ENCODE measurements around the gene AGBL1. TPM values are rescaled to one million over a fixed set of nuclear protein-coding genes. Genes with fewer than 3 reads are reported as not detected.

The AGBL1 gene
- total RNA-seq, 1 experiment from 2014 or later = not detected

GRCh38 chr15:86268558-86268957, 188.9 kb downstream of the AGBL1 start:
- Histone ChIP-seq H3K9ac (ENCODE audit: extremely low read depth, insufficient read length, low read length) (no peak overlapping the region), H4K20me1 (ENCODE audit: control insufficient read depth, insufficient read depth, insufficient read length) (no peaks in the 10 kb centered on the region), H2BK20ac (ENCODE audit: low read depth, low read length, poor library complexity, severe bottlenecking) (no peak overlapping the region), H2BK15ac (ENCODE audit: low read depth, low read length) (no peak overlapping the region), H2BK12ac (ENCODE audit: insufficient read length, low read depth, low read length) (no peak overlapping the region), H4K5ac (ENCODE audit: insufficient read length, low read depth, low read length) (no peak overlapping the region), H2AFZ (ENCODE audit: low read length) (no peak overlapping the region), H3K79me1 (ENCODE audit: insufficient read depth, low read depth, low read length, poor library complexity, severe bottlenecking) (no peaks in the 10 kb centered on the region), H3K14ac (ENCODE audit: insufficient read depth, low read length) (no peak overlapping the region), H2AK5ac (ENCODE audit: insufficient read length, low read length) (no peak overlapping the region), H3K23me2 (ENCODE audit: insufficient read length, low read depth, low read length, poor library complexity, severe bottlenecking) (no peaks in the 10 kb centered on the region), H4K8ac (replicated peaks; ENCODE audit: insufficient read length, low read depth, low read length) (no peak overlapping the region), H3K79me2 (ENCODE audit: insufficient read depth, low read length) (no peaks in the 10 kb centered on the region), H3K18ac (ENCODE audit: insufficient read length, low read depth, low read length) (no peak overlapping the region), H3K4me1 (ENCODE audit: insufficient read depth, low read length) (no peaks in the 10 kb centered on the region), H3K56ac (ENCODE audit: insufficient read length, low read depth, low read length) (no peak overlapping the region), H3K23ac (ENCODE audit: insufficient read length, low read depth, low read length) (no peak overlapping the region), H3K4ac (ENCODE audit: low read depth, low read length) (no peak overlapping the region), H3T11ph (ENCODE audit: low read length) (no peak overlapping the region), H2BK120ac (ENCODE audit: low read depth, low read length, poor library complexity, severe bottlenecking) (no peak overlapping the region), H3K27me3 (ENCODE audit: insufficient read depth, low read length) (no peaks in the 10 kb centered on the region), H4K91ac (ENCODE audit: insufficient read length, low read depth, low read length) (no peak overlapping the region), H3K4me2 (ENCODE audit: insufficient read depth, insufficient read length, low read length) (no peak overlapping the region), H3K27ac (ENCODE audit: insufficient read length, low read depth, low read length) (no peak overlapping the region), H3K9me3 (ENCODE audit: control insufficient read depth, low read depth, low read length) (no peaks in the 10 kb centered on the region), H2BK5ac (ENCODE audit: insufficient read length, low read length) (no peak overlapping the region)
- H3K9me3 Mint-ChIP-seq = no peaks in the 10 kb centered on the region
- H3K4me1 Mint-ChIP-seq = peaks cover 5% of the 10 kb centered on the region in 2 experiments; a peak in 3 of 4 replicates
- no peak for DNase-seq
- no peak for TF ChIP-seq CTCF (conservative IDR thresholded peaks at IDR 0.05)
- H3K4me3 Mint-ChIP-seq = no peak overlapping the region
- H3K27ac Mint-ChIP-seq = no peak overlapping the region
- H3K27me3 Mint-ChIP-seq (ENCODE audit: low read depth) = no peaks in the 10 kb centered on the region
- no CpG with 5 or more reads among the region's 1 CpG for WGBS (ENCODE audit: extremely low coverage, insufficient read length, low lambda C conversion rate)
- H3K36me3 Mint-ChIP-seq (ENCODE audit: insufficient read depth in 1 of 3, low read depth in 3 of 3) = no peaks in the 10 kb centered on the region; a peak in 1 of 7 replicates

All from H9 (cell line).